Fibroblast of skin of left biceps (primary cell): ENCODE data around the gene MEPCE.

ENCODE experiments used
- DNase-seq, 2 experiments: peaks; one replicate each; pipeline ENCODE4 v3.0.0-alpha.2; 2013; ENCODE audit warnings: low read depth in 2 of 2

The MEPCE gene

DNA sequence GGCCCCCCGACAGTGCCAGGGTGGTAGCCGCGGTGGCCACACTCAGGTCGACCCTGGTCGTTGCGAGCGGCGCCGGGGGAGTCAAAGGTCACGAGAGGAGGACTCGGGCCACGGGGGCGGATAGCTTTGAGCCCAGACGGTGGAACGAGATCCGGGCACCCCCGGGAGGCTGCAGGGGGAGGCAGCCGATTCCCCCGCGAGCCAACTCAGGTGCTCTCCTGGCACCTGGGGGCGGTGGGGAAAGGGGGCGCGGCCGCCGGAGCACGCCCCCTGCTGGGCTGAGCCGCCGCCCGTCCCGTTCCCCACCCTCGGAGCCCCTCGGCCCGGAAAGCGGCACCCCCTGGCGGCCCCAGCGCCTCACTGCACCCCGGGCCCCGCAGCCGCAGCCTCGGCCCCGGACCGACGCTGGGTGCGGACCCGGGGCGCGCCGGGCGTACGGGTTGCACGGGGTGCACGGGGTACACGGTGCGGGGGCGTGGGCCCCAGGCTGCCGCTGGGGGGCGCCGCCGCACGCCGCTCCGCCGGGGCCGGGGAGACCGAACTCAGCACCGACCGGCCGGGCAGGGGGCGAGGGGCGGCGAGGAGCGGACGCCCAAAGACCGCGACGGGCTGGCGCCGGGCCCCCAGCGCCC lies 53.6 kb downstream of the MEPCE start:
- no peak for DNase-seq
